ENCODE data around the gene G3BP1. TPM values are rescaled to one million over a fixed set of nuclear protein-coding genes. Genes with fewer than 3 reads are reported as not detected.
"Not testable (repeated sequence)": the region's sequence is repeated elsewhere in the genome, so short reads cannot be mapped to it uniquely, and the experiment has no call there.

Gene G3BP1
- 100 to 1,000 TPM in 3 of 4 donors, 10 to 100 TPM in 1; 99.8 to 119 (median 109) TPM for total RNA-seq

DNA sequence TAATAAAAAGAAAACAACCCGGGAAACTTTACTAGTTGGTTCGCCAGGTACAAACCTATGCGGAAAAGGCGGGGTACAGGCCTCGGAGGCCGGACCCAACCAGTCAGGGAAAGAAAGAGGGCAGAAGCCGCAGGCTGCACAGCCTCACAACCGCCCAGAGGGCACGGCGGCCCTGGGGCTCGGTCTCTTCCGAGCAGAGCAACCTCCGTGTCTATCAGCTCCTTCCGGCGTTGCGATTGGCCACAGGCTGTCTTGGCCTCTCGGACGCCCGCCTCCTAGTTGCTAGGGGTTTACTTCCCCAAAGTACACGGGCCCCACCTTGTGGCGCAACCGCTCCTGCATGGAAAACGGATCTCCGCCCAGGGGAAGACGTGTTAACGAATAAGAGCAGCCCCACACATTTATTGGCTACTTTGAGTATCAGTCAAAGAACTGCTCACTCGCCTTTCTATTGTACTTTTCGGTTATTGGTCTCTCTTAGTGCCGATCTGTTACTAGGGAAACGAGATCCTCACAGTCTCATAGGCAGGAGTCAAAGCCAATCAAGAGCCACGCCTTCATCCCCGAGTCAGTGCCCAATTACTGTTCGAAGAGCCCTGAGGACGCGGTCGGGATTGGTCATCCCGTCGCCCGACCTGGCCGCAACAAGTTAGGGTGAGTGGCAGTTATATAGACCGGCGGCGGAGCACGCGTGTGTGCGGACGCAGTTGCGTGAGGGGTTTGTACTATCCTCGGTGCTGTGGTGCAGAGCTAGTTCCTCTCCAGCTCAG lies at the start of gene G3BP1:
Gene G3BP1, plus strand, starts transcription at position 696 of the 770 bp plus-strand sequence. CDS start 14,667 bp downstream, outside the sequence.
- DNase-seq, result peak; percentile 99
- Histone ChIP-seq H3K4me1 (peaks cover 0 to 54% (median 23%) of the 10 kb centered on the region in 3 donors), H3K9me3 (no peaks in the 10 kb centered on the region), H3K27me3 (no peaks in the 10 kb centered on the region), H3K4me3 (peak within 1 kb of the TSS; percentile 82 to 90 (median 89)), H3K36me3 (no peaks in the 10 kb centered on the region), H3K27ac (peak within 1 kb of the TSS; percentile 96 to 99 (median 96))
- peak in 3 of 4 donors; percentile 97 to 99 (median 97) for TF ChIP-seq POLR2A (IDR thresholded peaks at IDR 0.05)
- TF ChIP-seq, protein P1, sequence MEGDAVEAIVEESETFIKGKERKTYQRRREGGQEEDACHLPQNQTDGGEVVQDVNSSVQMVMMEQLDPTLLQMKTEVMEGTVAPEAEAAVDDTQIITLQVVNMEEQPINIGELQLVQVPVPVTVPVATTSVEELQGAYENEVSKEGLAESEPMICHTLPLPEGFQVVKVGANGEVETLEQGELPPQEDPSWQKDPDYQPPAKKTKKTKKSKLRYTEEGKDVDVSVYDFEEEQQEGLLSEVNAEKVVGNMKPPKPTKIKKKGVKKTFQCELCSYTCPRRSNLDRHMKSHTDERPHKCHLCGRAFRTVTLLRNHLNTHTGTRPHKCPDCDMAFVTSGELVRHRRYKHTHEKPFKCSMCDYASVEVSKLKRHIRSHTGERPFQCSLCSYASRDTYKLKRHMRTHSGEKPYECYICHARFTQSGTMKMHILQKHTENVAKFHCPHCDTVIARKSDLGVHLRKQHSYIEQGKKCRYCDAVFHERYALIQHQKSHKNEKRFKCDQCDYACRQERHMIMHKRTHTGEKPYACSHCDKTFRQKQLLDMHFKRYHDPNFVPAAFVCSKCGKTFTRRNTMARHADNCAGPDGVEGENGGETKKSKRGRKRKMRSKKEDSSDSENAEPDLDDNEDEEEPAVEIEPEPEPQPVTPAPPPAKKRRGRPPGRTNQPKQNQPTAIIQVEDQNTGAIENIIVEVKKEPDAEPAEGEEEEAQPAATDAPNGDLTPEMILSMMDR (IDR thresholded peaks at IDR 0.05), result peak; percentile 42 to 72 (median 62)
- intact Hi-C loops (cut with DNase I), result no loop called here
- 0 to 1% methylated on average over 36 to 41 of the region's 49 CpGs for WGBS, 2 donors

DNA sequence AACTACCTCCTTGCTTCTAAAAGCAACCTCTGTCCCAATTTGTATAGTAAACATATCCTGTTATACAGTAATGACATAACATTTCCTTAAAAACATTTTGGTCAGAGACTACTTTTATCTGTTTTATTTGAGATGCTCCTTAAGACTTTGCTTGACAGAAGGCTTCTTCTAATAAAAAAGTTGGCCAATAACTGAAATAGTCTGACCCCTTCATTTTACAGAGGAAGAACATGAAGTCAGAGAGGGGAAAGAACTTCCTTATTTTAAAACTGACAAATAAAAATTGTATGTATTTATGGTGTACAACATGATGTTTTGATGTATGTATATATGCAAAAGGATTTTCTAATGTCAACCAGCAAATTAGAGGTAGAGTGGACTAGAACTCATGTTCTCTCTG lies 49.2 kb upstream of the G3BP1 start:
- TF ChIP-seq POLR2A (IDR thresholded peaks at IDR 0.05), result no peak
- TF ChIP-seq, protein P1 (IDR thresholded peaks at IDR 0.05), result no peak
- no peaks in the 10 kb centered on the region for H3K27me3 ChIP-seq
- H3K9me3 ChIP-seq, result no peaks in the 10 kb centered on the region
- H3K4me1 ChIP-seq, result peaks cover 0 to 20% (median 7%) of the 10 kb centered on the region in 3 donors
- H3K4me3 ChIP-seq, result no peak overlapping the region
- intact Hi-C loops (cut with DNase I), result no loop called here
- no peaks in the 10 kb centered on the region for H3K36me3 ChIP-seq
- H3K27ac ChIP-seq, result no peak overlapping the region
- DNase-seq, result no peak

DNA sequence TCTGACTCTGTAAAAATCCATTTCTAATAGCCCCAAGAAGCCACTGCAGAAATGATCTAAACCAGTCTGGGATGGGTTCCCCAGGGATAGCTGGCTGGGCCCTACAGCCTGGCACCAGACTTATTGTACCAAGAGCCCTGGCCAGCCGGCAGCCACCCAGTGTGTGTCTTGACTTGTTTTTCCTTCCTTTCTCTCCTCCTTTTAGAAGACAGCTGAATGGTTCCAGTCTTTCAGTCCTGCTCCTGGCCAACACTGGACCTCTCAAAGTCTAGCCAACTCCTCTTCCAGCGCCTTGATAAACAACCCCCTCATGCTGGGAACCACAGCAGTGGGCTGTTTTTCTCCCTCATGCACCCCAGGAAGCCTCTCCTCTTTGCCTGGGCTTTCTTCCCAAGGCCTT lies 47.4 kb upstream of the G3BP1 start:
- no peak for DNase-seq
- Histone ChIP-seq H3K27me3 (no peaks in the 10 kb centered on the region), H3K4me1 (peaks cover 0 to 11% (median 7%) of the 10 kb centered on the region in 3 donors), H3K36me3 (no peaks in the 10 kb centered on the region), H3K9me3 (no peaks in the 10 kb centered on the region), H3K4me3 (no peak overlapping the region), H3K27ac (no peak overlapping the region)
- TF ChIP-seq POLR2A (IDR thresholded peaks at IDR 0.05), result no peak
- TF ChIP-seq, protein P1 (IDR thresholded peaks at IDR 0.05), result no peak
- 48 to 79% methylated on average over 2 of the region's 2 CpGs for WGBS, 2 donors
- intact Hi-C loops (cut with DNase I), result no loop called here

DNA sequence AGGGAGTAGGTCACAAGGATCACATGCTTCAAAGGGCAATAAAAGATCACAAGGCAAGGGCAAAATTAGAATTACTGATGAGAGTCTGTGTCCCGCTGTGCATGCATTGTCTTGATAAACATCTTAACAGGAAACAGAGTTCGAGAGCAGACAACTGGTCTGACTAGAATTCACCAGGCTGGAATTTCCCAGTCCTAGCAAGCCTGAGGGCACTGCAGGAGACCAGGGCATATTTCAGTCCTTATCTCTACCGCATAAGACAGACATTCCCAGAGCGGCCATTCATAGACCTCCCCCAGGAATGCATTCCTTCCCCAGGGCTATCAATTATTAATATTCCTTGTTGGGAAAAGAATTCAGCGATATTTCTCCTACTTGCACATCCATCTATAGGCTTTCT lies 42.2 kb upstream of the G3BP1 start:
- WGBS, 2 donors, result 70 to 79% methylated on average over 5 of the region's 5 CpGs
- H3K27me3 ChIP-seq; H3K4me3 ChIP-seq; H3K9me3 ChIP-seq; intact Hi-C loops (cut with DNase I); DNase-seq; H3K4me1 ChIP-seq; H3K36me3 ChIP-seq; H3K27ac ChIP-seq: not testable (repeated sequence)

DNA sequence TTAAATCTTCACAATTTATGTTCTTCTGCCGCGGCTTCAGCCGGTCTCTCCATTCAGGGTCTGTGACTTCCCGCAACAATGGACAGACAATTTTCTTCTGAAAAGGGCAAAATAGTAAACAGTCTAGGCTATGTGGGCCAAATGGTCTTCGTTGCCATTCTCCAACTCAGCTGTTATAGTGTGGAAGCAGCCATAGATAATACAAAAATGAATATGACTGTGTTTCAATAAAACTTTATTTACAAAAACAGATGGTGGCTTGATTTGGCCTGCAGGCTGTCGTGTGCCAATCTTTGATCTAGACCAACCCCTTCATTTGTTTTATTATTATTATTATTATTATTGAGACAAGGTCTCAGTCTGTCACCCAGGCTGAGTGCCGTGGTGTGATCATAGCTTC lies 41.4 kb upstream of the G3BP1 start:
- H3K4me1 ChIP-seq, result no peaks in the 10 kb centered on the region
- no peak overlapping the region for H3K4me3 ChIP-seq
- H3K27me3 ChIP-seq, result no peaks in the 10 kb centered on the region
- WGBS, 2 donors, result 95 to 96% methylated on average over 7 of the region's 7 CpGs
- no peaks in the 10 kb centered on the region for H3K36me3 ChIP-seq
- TF ChIP-seq, protein P1 (IDR thresholded peaks at IDR 0.05), result no peak
- TF ChIP-seq POLR2A (IDR thresholded peaks at IDR 0.05), result no peak
- no peaks in the 10 kb centered on the region for H3K9me3 ChIP-seq
- intact Hi-C loops (cut with DNase I), result no loop called here
- no peak for DNase-seq
- no peak overlapping the region for H3K27ac ChIP-seq

Measured in esophagus squamous epithelium (tissue), 5 donors.